ENCODE data around the gene CDC42EP1. TPM values are rescaled to one million over a fixed set of nuclear protein-coding genes. Genes with fewer than 3 reads are reported as not detected.
"Not testable (repeated sequence)": the region's sequence is repeated elsewhere in the genome, so short reads cannot be mapped to it uniquely, and the experiment has no call there.

The CDC42EP1 gene
- total and polyA plus RNA-seq, 8 donors: 30.8 to 84.3 (median 49.8) TPM

- H3K27ac ChIP-seq: no peak overlapping the region
- ATAC-seq: no peak
- no peaks in the 10 kb centered on the region for H3K27me3 ChIP-seq
- no peak for TF ChIP-seq CTCF (IDR thresholded peaks at IDR 0.05)
- H3K4me1 ChIP-seq: peaks cover 12 to 26% of the 10 kb centered on the region in 2 donors
- no peaks in the 10 kb centered on the region for H3K9me3 ChIP-seq
- intact Hi-C loops (cut with DNase I): no loop called here
- no peak for DNase-seq
- no peaks in the 10 kb centered on the region for H3K36me3 ChIP-seq
- H3K4me3 ChIP-seq: no peak overlapping the region
Measured at GRCh38 chr22:37578002-37578401, 17.7 kb downstream of the CDC42EP1 start.

GRCh38 chr22:37581504-37581903, 21.2 kb downstream of the CDC42EP1 start:
- peak; percentile 85 for ATAC-seq
- no peak for TF ChIP-seq CTCF (IDR thresholded peaks at IDR 0.05)
- Histone ChIP-seq H3K9me3 (no peaks in the 10 kb centered on the region), H3K27me3 (no peaks in the 10 kb centered on the region), H3K4me1 (peaks cover 12 to 23% of the 10 kb centered on the region in 2 donors), H3K36me3 (no peaks in the 10 kb centered on the region), H3K4me3 (no peak overlapping the region), H3K27ac (peak overlapping the region; percentile 5 to 30)
- intact Hi-C loops (cut with DNase I): no loop called here
- peak in 2 of 4 donors; percentile 49 to 71 for DNase-seq

- no peak overlapping the region for H3K4me3 ChIP-seq
- intact Hi-C loops (cut with DNase I): no loop called here
- H3K4me1 ChIP-seq: peaks cover 12 to 23% of the 10 kb centered on the region in 2 donors
- H3K27me3 ChIP-seq: no peaks in the 10 kb centered on the region
- H3K9me3 ChIP-seq: no peaks in the 10 kb centered on the region
- no peaks in the 10 kb centered on the region for H3K36me3 ChIP-seq
- no peak for DNase-seq
- H3K27ac ChIP-seq: no peak overlapping the region
- TF ChIP-seq CTCF (IDR thresholded peaks at IDR 0.05): no peak
- ATAC-seq: no peak
Measured at GRCh38 chr22:37582526-37582925, 22.2 kb downstream of the CDC42EP1 start.

GRCh38 chr22:37588546-37589215, 28.4 kb downstream of the CDC42EP1 start:
- H3K36me3 ChIP-seq: no peaks in the 10 kb centered on the region
- no peaks in the 10 kb centered on the region for H3K9me3 ChIP-seq
- H3K4me3 ChIP-seq: no peak overlapping the region
- ATAC-seq (no peak), DNase-seq (peak in 1 of 4 donors; percentile 48)
- no peak overlapping the region for H3K27ac ChIP-seq
- no peak for TF ChIP-seq CTCF (IDR thresholded peaks at IDR 0.05)
- intact Hi-C loops (cut with DNase I): no loop called here
- peaks cover 0 to 40% of the 10 kb centered on the region in 2 donors for H3K4me1 ChIP-seq
- H3K27me3 ChIP-seq: no peaks in the 10 kb centered on the region

GRCh38 chr22:37589636-37590035, 29.4 kb downstream of the CDC42EP1 start:
- Histone ChIP-seq H3K9me3 (no peaks in the 10 kb centered on the region), H3K27me3 (no peaks in the 10 kb centered on the region), H3K36me3 (no peaks in the 10 kb centered on the region), H3K27ac (peak overlapping the region in 1 of 2 donors; percentile 58), H3K4me3 (no peak overlapping the region), H3K4me1 (peaks cover 0 to 40% of the 10 kb centered on the region in 2 donors)
- DNase-seq (no peak), ATAC-seq (no peak)
- intact Hi-C loops (cut with DNase I): loop anchor here in 1 of 2 donors (5.0 kb wide), 1 partner anchor 52 kb away; no protein-coding TSS in a partner anchor
- no peak for TF ChIP-seq CTCF (IDR thresholded peaks at IDR 0.05)

- not testable (repeated sequence) for H3K36me3 ChIP-seq, H3K9me3 ChIP-seq, DNase-seq, ATAC-seq, H3K27me3 ChIP-seq, H3K4me3 ChIP-seq
- H3K4me1 ChIP-seq: peaks cover 0 to 40% of the 10 kb centered on the region in 2 donors
- peak overlapping the region in 1 of 2 donors; percentile 58 for H3K27ac ChIP-seq
- intact Hi-C loops (cut with DNase I): loop anchor here in 1 of 2 donors (5.0 kb wide), 1 partner anchor 54 kb away; no protein-coding TSS in a partner anchor
Measured at GRCh38 chr22:37591081-37591480, 30.8 kb downstream of the CDC42EP1 start.

All from left lung (tissue), 10 donors.